ENCODE data around the gene UTP25. TPM values are rescaled to one million over a fixed set of nuclear protein-coding genes. Genes with fewer than 3 reads are reported as not detected.

The UTP25 gene
- total and polyA plus RNA-seq, 2 experiments from 2014 or later: 3.6 to 8.9 TPM

DNA sequence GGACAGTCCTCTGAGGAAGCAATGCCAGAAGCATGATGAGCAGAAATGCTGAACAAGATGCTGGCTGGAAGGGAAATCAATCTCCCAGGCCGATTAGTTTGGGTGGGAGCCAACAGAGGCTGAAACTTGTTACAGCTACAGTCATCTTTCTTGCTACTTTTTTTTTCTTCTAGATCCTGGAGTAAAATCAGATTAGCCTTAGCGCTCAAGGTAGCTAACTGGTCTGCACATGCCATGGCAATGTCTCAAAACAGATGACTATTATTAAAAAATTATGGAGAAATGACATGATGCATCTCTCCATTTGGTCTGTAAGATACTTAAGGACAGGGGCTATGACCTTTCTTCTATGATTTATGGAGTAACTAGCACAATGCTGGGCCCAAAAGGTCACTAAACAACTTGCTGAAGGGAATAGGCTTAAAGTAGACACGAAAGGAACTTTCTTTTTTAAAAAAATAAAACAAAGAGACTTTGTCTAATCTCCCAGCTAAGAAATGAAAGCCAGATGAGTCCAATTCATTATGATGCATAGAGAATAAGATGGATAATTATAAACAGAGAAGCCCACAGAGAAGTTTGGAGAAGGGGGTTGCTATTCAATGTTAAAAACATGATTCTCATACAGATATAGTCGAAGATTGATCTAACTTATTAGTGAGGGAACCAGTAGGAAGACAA, 42.5 kb downstream of the UTP25 start:
- Mint-ChIP-seq H3K36me3 (ENCODE audit: low read depth) (peaks cover 4% of the 10 kb centered on the region; the same call in 2 of the 3 replicates), H3K9me3 (peaks cover 20% of the 10 kb centered on the region), H3K27me3 (ENCODE audit: insufficient read depth, low read depth, poor library complexity) (no peaks in the 10 kb centered on the region), H3K4me3 (no peak overlapping the region), H3K4me1 (peaks cover under 1% of the 10 kb centered on the region; the same call in 1 of the 3 replicates), H3K27ac (no peak overlapping the region)
- no peaks in the 10 kb centered on the region for H4K20me1 ChIP-seq (replicated peaks; ENCODE audit: insufficient read depth)
- no peaks in the 10 kb centered on the region for H3K79me2 ChIP-seq (replicated peaks; ENCODE audit: insufficient read depth)
- DNase-seq (ENCODE audit: low spot score) (no peak), ATAC-seq (no peak)
- 0 out of 2 replicates have a peak, but pooled peaks cover 3% of the 10 kb centered on the region for H3K9me2 ChIP-seq (ENCODE audit: insufficient read depth)
- TF ChIP-seq ZNF114 (CRISPR knock-in tag; IDR thresholded peaks at IDR 0.05) (no peak), EZH2 (IDR thresholded peaks at IDR 0.05; ENCODE audit: low read depth, unreplicated experiment) (no peak), NANOG (IDR thresholded peaks at IDR 0.05; ENCODE audit: borderline replicate concordance) (no peak), CREB1 (CRISPR knock-in tag; IDR thresholded peaks at IDR 0.05; ENCODE audit: low read depth) (no peak), ZNF331 (CRISPR knock-in tag; IDR thresholded peaks at IDR 0.05; ENCODE audit: low read depth) (no peak)
- TF ChIP-seq, protein P1, sequence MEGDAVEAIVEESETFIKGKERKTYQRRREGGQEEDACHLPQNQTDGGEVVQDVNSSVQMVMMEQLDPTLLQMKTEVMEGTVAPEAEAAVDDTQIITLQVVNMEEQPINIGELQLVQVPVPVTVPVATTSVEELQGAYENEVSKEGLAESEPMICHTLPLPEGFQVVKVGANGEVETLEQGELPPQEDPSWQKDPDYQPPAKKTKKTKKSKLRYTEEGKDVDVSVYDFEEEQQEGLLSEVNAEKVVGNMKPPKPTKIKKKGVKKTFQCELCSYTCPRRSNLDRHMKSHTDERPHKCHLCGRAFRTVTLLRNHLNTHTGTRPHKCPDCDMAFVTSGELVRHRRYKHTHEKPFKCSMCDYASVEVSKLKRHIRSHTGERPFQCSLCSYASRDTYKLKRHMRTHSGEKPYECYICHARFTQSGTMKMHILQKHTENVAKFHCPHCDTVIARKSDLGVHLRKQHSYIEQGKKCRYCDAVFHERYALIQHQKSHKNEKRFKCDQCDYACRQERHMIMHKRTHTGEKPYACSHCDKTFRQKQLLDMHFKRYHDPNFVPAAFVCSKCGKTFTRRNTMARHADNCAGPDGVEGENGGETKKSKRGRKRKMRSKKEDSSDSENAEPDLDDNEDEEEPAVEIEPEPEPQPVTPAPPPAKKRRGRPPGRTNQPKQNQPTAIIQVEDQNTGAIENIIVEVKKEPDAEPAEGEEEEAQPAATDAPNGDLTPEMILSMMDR (conservative IDR thresholded peaks at IDR 0.05; ENCODE audit: low read depth in 2 of 2): no peak
- TF ChIP-seq, protein P2, sequence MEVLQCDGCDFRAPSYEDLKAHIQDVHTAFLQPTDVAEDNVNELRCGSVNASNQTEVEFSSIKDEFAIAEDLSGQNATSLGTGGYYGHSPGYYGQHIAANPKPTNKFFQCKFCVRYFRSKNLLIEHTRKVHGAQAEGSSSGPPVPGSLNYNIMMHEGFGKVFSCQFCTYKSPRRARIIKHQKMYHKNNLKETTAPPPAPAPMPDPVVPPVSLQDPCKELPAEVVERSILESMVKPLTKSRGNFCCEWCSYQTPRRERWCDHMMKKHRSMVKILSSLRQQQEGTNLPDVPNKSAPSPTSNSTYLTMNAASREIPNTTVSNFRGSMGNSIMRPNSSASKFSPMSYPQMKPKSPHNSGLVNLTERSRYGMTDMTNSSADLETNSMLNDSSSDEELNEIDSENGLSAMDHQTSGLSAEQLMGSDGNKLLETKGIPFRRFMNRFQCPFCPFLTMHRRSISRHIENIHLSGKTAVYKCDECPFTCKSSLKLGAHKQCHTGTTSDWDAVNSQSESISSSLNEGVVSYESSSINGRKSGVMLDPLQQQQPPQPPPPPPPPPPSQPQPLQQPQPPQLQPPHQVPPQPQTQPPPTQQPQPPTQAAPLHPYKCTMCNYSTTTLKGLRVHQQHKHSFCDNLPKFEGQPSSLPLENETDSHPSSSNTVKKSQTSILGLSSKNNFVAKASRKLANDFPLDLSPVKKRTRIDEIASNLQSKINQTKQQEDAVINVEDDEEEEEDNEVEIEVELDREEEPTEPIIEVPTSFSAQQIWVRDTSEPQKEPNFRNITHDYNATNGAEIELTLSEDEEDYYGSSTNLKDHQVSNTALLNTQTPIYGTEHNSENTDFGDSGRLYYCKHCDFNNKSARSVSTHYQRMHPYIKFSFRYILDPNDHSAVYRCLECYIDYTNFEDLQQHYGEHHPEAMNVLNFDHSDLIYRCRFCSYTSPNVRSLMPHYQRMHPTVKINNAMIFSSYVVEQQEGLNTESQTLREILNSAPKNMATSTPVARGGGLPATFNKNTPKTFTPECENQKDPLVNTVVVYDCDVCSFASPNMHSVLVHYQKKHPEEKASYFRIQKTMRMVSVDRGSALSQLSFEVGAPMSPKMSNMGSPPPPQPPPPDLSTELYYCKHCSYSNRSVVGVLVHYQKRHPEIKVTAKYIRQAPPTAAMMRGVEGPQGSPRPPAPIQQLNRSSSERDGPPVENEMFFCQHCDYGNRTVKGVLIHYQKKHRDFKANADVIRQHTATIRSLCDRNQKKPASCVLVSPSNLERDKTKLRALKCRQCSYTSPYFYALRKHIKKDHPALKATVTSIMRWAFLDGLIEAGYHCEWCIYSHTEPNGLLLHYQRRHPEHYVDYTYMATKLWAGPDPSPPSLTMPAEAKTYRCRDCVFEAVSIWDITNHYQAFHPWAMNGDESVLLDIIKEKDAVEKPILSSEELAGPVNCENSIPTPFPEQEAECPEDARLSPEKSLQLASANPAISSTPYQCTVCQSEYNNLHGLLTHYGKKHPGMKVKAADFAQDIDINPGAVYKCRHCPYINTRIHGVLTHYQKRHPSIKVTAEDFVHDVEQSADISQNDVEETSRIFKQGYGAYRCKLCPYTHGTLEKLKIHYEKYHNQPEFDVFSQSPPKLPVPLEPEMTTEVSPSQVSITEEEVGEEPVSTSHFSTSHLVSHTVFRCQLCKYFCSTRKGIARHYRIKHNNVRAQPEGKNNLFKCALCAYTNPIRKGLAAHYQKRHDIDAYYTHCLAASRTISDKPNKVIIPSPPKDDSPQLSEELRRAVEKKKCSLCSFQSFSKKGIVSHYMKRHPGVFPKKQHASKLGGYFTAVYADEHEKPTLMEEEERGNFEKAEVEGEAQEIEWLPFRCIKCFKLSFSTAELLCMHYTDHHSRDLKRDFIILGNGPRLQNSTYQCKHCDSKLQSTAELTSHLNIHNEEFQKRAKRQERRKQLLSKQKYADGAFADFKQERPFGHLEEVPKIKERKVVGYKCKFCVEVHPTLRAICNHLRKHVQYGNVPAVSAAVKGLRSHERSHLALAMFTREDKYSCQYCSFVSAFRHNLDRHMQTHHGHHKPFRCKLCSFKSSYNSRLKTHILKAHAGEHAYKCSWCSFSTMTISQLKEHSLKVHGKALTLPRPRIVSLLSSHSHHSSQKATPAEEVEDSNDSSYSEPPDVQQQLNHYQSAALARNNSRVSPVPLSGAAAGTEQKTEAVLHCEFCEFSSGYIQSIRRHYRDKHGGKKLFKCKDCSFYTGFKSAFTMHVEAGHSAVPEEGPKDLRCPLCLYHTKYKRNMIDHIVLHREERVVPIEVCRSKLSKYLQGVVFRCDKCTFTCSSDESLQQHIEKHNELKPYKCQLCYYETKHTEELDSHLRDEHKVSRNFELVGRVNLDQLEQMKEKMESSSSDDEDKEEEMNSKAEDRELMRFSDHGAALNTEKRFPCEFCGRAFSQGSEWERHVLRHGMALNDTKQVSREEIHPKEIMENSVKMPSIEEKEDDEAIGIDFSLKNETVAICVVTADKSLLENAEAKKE (CRISPR knock-in tag; IDR thresholded peaks at IDR 0.05): no peak
- TF ChIP-seq, protein P3, sequence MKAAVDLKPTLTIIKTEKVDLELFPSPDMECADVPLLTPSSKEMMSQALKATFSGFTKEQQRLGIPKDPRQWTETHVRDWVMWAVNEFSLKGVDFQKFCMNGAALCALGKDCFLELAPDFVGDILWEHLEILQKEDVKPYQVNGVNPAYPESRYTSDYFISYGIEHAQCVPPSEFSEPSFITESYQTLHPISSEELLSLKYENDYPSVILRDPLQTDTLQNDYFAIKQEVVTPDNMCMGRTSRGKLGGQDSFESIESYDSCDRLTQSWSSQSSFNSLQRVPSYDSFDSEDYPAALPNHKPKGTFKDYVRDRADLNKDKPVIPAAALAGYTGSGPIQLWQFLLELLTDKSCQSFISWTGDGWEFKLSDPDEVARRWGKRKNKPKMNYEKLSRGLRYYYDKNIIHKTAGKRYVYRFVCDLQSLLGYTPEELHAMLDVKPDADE (IDR thresholded peaks at IDR 0.05): no peak
- no peaks in the 10 kb centered on the region for H3K27me3 ChIP-seq (ENCODE audit: insufficient read depth)
- H3F3A ChIP-seq (replicated peaks; ENCODE audit: low read depth): no peaks in the 10 kb centered on the region
- H3K4me3 ChIP-seq: no peak overlapping the region
- H2AFZ ChIP-seq: 0 out of 2 replicates have a peak overlapping the region, but pooled peaks have one; percentile 14
- H3K36me3 ChIP-seq (ENCODE audit: insufficient read depth): peaks cover 5% of the 10 kb centered on the region; the same call in 1 of the 2 replicates
- no peaks in the 10 kb centered on the region for H3K4me1 ChIP-seq (ENCODE audit: insufficient read depth)
- H3K4me2 ChIP-seq: no peak overlapping the region
- H3K27ac ChIP-seq (ENCODE audit: low read depth): no peak overlapping the region
